HL-60 (cell line): Measurements from ENCODE around the gene DHX35.
A peak's percentile ranks its signal among the peaks of the same experiment; 100 is the strongest.

Experiments used
- DNase-seq, 2 experiments: peaks; one replicate each; pipeline ENCODE4 v3.0.0-alpha.2; 2010 to 2020; ENCODE audit warnings: low read depth in 1 of 2, low spot score in 1 of 2
- H3K27ac ChIP-seq: fragments of 250-450 bp; sonication (Bioruptor Pico); replicated peaks from 2 replicates; pipeline ENCODE4 v1.5.1; 2020; ENCODE audit warnings: mild to moderate bottlenecking, moderate library complexity
- H3K27me3 ChIP-seq: fragments of 250-450 bp; sonication (Bioruptor Pico); 2 replicates; pipeline ENCODE4 v1.5.1; 2021; ENCODE audit warnings: mild to moderate bottlenecking, moderate library complexity; ENCODE audit not compliant: insufficient read depth, poor library complexity, severe bottlenecking
- H3K4me3 ChIP-seq: replicated peaks from 2 replicates; pipeline ENCODE4 v1.5.1; 2011; ENCODE audit warnings: mild to moderate bottlenecking, control low read depth, low read length; ENCODE audit not compliant: insufficient read depth
- CTCF ChIP-seq: IDR thresholded peaks from one replicate; pipeline ENCODE4 v1.5.1; 2011; ENCODE audit warnings: low read length, control low read depth, inconsistent platforms; ENCODE audit not compliant: insufficient read depth
- GABPA ChIP-seq: IDR thresholded peaks from 2 replicates; pipeline ENCODE4 v1.6.1; 2012; ENCODE audit warnings: low read depth
- POLR2AphosphoS5 ChIP-seq: IDR thresholded peaks from 2 replicates; pipeline ENCODE4 v1.6.1; 2012; ENCODE audit warnings: low read depth
- REST ChIP-seq: IDR thresholded peaks from 2 replicates; pipeline ENCODE4 v1.6.1; 2012; ENCODE audit warnings: low read depth; ENCODE audit not compliant: insufficient replicate concordance
- SPI1 ChIP-seq: IDR thresholded peaks from 2 replicates; pipeline ENCODE4 v1.6.1; 2012; ENCODE audit warnings: low read depth, mild to moderate bottlenecking, borderline replicate concordance

The DHX35 gene

GRCh38 chr20:39049148-39049547 lies 87.0 kb downstream of the DHX35 start:
- TF ChIP-seq POLR2AphosphoS5, result no peak
- TF ChIP-seq SPI1, result no peak
- no peak for TF ChIP-seq GABPA
- TF ChIP-seq REST, result no peak
- TF ChIP-seq CTCF, result no peak
- Histone ChIP-seq H3K4me3 (no peak overlapping the region), H3K27ac (no peak overlapping the region), H3K27me3 (no peaks in the 10 kb centered on the region)
- DNase-seq, result no peak

GRCh38 chr20:39049684-39050554 lies 87.8 kb downstream of the DHX35 start:
- TF ChIP-seq CTCF (peak; percentile 80), POLR2AphosphoS5 (peak; percentile 29; the same call in 1 of the 2 replicates), GABPA (no peak), REST (no peak), SPI1 (no peak)
- Histone ChIP-seq H3K27me3 (no peaks in the 10 kb centered on the region), H3K4me3 (peak overlapping the region; percentile 66), H3K27ac (peak overlapping the region; percentile 53)
- DNase-seq, result peak; percentile 51 to 68

GRCh38 chr20:39050555-39050902 lies 88.4 kb downstream of the DHX35 start:
- DNase-seq, result no peak
- no peak for TF ChIP-seq GABPA
- TF ChIP-seq POLR2AphosphoS5, result no peak
- TF ChIP-seq REST, result no peak
- TF ChIP-seq CTCF, result no peak
- no peak for TF ChIP-seq SPI1
- H3K27ac ChIP-seq, result no peak overlapping the region

More at GRCh38 chr20:39050555-39050902, 88.4 kb downstream of the DHX35 start:
- Histone ChIP-seq H3K27me3 (no peaks in the 10 kb centered on the region), H3K4me3 (peak overlapping the region; percentile 66)
